ENCODE measurements around the gene BCL11B.
A peak's percentile ranks its signal among the peaks of the same experiment; 100 is the strongest.

The BCL11B gene

GRCh38 chr14:99129998-99130397 lies 142.0 kb downstream of the BCL11B start:
- DNase-seq, result no peak

GRCh38 chr14:99129211-99129696 lies 142.7 kb downstream of the BCL11B start:
- DNase-seq, result peak; percentile 11

- DNase-seq, result no peak
Measured at GRCh38 chr14:99128185-99128584, 143.8 kb downstream of the BCL11B start.

GRCh38 chr14:99127651-99128167 lies 144.3 kb downstream of the BCL11B start:
- DNase-seq, result no peak

GRCh38 chr14:99125616-99126431 lies 146.2 kb downstream of the BCL11B start:
- no peak for DNase-seq

- DNase-seq, result no peak
Measured at GRCh38 chr14:99125113-99125512, 146.9 kb downstream of the BCL11B start.

- DNase-seq, result no peak
Measured at GRCh38 chr14:99124482-99125105, 147.4 kb downstream of the BCL11B start.

GRCh38 chr14:99123208-99123870 lies 148.7 kb downstream of the BCL11B start:
- DNase-seq, result no peak

GRCh38 chr14:99122521-99123125 lies 149.4 kb downstream of the BCL11B start:
- no peak for DNase-seq

GRCh38 chr14:99121319-99121875 lies 150.6 kb downstream of the BCL11B start:
- DNase-seq, result no peak

GRCh38 chr14:99120526-99121318 lies 151.3 kb downstream of the BCL11B start:
- no peak for DNase-seq

- no peak for DNase-seq
Measured at GRCh38 chr14:99119554-99120525, 152.2 kb downstream of the BCL11B start.

Measured in CD4-positive, alpha-beta T cell treated with Interleukin-17A for 4 hours (primary cell).